ENCODE data around the gene AQR. TPM values are rescaled to one million over a fixed set of nuclear protein-coding genes. Genes with fewer than 3 reads are reported as not detected.

The AQR gene
- total and polyA plus RNA-seq, 2 donors from 2014 or later = 14.2 to 30.9 TPM

DNA sequence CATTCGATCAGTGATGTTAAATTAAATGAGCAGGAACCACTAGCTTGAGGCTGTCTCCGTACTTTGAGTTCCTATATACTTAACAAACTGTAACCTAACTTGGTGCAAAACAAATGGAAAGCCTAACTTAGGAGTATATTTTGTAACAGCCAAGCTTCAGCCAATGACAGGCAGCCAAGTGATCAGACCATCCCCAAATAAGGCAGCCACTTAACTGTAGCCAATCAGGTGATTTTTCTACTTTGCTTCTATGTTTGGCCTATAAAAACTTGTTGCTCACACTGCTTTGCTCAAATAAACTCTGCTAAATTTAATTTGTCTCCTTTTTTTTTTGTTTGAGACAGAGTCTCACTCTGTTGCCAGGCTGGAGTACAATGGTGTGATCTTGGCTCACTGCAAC is 37.9 kb upstream of the AQR start:
- Histone ChIP-seq H3K36me3 (ENCODE audit: control insufficient read depth in 2 of 3, insufficient read depth in 3 of 3, low read length in 3 of 3) (no peaks in the 10 kb centered on the region), H3K4me3 (ENCODE audit: low read length in 3 of 3) (no peak overlapping the region), H3K4me1 (ENCODE audit: control insufficient read depth in 2 of 3, insufficient read depth in 2 of 3, low read depth in 1 of 3, low read length in 3 of 3) (no peaks in the 10 kb centered on the region), H3K9ac (ENCODE audit: low read length in 3 of 3) (no peak overlapping the region), H3K27ac (ENCODE audit: low read depth in 2 of 2, low read length in 2 of 2) (no peak overlapping the region), H3K27me3 (ENCODE audit: control insufficient read depth, insufficient read depth, low read length) (no peaks in the 10 kb centered on the region), H3K9me3 (ENCODE audit: control insufficient read depth in 2 of 3, insufficient read depth in 1 of 3, low read length in 3 of 3) (no peaks in the 10 kb centered on the region)
- TF ChIP-seq, protein P1, sequence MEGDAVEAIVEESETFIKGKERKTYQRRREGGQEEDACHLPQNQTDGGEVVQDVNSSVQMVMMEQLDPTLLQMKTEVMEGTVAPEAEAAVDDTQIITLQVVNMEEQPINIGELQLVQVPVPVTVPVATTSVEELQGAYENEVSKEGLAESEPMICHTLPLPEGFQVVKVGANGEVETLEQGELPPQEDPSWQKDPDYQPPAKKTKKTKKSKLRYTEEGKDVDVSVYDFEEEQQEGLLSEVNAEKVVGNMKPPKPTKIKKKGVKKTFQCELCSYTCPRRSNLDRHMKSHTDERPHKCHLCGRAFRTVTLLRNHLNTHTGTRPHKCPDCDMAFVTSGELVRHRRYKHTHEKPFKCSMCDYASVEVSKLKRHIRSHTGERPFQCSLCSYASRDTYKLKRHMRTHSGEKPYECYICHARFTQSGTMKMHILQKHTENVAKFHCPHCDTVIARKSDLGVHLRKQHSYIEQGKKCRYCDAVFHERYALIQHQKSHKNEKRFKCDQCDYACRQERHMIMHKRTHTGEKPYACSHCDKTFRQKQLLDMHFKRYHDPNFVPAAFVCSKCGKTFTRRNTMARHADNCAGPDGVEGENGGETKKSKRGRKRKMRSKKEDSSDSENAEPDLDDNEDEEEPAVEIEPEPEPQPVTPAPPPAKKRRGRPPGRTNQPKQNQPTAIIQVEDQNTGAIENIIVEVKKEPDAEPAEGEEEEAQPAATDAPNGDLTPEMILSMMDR (IDR thresholded peaks at IDR 0.05; ENCODE audit: borderline replicate concordance, extremely low read depth, insufficient read depth) = no peak
- FAIRE-seq = no peak
- no peak for DNase-seq
- intact Hi-C loops (cut with DNase I) = no loop called here

DNA sequence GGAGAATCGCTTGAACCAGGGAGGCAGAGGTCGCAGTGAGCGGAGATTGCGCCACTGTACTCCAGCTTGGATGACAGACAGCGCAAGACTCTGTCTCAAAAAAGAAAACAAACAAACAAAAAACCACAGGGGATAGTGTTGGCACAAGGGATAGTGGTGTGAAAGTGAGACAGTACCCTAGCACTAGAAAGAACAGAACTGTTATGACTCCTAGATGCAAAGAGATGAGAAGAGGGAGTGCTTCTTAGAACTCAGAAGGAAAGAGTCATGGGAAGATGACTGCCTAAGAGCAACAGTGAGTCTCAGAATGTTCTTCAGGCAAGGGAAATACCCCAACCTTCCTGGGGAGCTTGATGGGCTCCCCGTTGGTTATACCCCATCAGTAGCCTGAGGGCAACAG is 36.4 kb upstream of the AQR start:
- Histone ChIP-seq H3K9me3 (ENCODE audit: control insufficient read depth in 2 of 3, insufficient read depth in 1 of 3, low read length in 3 of 3) (no peaks in the 10 kb centered on the region), H3K36me3 (ENCODE audit: control insufficient read depth in 2 of 3, insufficient read depth in 3 of 3, low read length in 3 of 3) (no peaks in the 10 kb centered on the region), H3K27me3 (ENCODE audit: control insufficient read depth, insufficient read depth, low read length) (no peaks in the 10 kb centered on the region), H3K4me3 (ENCODE audit: low read length in 3 of 3) (no peak overlapping the region), H3K27ac (ENCODE audit: low read depth in 2 of 2, low read length in 2 of 2) (no peak overlapping the region), H3K9ac (ENCODE audit: low read length in 3 of 3) (no peak overlapping the region), H3K4me1 (ENCODE audit: control insufficient read depth in 2 of 3, insufficient read depth in 2 of 3, low read depth in 1 of 3, low read length in 3 of 3) (no peaks in the 10 kb centered on the region)
- DNase-seq = no peak
- TF ChIP-seq, protein P1 (IDR thresholded peaks at IDR 0.05; ENCODE audit: borderline replicate concordance, extremely low read depth, insufficient read depth) = no peak
- intact Hi-C loops (cut with DNase I) = no loop called here
- FAIRE-seq = no peak

DNA sequence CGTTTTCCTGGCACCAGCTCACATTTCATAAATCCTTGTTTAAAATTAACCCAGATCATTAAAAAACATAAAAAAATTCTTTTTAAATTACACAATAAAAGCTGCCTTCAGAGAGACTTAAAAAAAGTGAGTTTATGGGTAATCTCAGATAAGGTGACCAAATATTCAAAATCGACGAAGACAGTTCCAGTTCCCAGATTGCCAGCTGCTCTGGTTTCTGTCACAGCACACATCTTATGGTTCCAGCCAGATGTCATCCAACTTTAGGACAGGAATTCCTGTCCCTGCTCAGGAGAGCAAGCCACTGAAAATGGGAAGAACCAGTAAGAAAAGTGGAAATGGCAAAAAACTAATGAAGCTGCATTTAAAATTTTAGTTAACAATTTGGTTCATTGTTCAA is 34.4 kb upstream of the AQR start:
- Histone ChIP-seq H3K9me3 (ENCODE audit: control insufficient read depth in 2 of 3, insufficient read depth in 1 of 3, low read length in 3 of 3) (no peaks in the 10 kb centered on the region), H3K27me3 (ENCODE audit: control insufficient read depth, insufficient read depth, low read length) (no peaks in the 10 kb centered on the region), H3K4me3 (ENCODE audit: low read length in 3 of 3) (no peak overlapping the region), H3K9ac (ENCODE audit: low read length in 3 of 3) (no peak overlapping the region), H3K36me3 (ENCODE audit: control insufficient read depth in 2 of 3, insufficient read depth in 3 of 3, low read length in 3 of 3) (no peaks in the 10 kb centered on the region), H3K27ac (ENCODE audit: low read depth in 2 of 2, low read length in 2 of 2) (no peak overlapping the region), H3K4me1 (ENCODE audit: control insufficient read depth in 2 of 3, insufficient read depth in 2 of 3, low read depth in 1 of 3, low read length in 3 of 3) (no peaks in the 10 kb centered on the region)
- no peak for DNase-seq
- intact Hi-C loops (cut with DNase I) = no loop called here
- TF ChIP-seq, protein P1 (IDR thresholded peaks at IDR 0.05; ENCODE audit: borderline replicate concordance, extremely low read depth, insufficient read depth) = no peak
- no peak for FAIRE-seq

DNA sequence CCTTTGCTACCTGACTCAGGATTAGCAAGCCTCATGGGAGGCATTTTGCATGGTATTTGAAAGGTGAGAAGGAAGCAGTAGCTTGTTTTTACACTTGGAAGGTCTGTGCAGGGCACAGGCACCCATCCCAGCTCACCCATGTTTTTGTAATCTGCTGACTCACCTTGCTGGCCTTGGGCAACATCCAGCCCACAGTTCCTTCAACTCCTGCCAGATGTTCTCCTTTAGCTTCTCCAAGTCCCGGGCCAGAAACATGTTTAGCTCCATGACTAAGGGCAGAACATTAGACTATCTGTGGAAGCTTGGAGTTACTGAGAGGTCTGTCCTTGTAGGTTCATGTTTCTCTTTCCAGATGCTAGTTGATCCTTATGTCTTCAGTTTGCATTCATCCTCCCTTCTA is 31.0 kb upstream of the AQR start:
- intact Hi-C loops (cut with DNase I) = no loop called here
- Histone ChIP-seq H3K4me3 (ENCODE audit: low read length in 3 of 3) (no peak overlapping the region), H3K9ac (ENCODE audit: low read length in 3 of 3) (no peak overlapping the region), H3K27me3 (ENCODE audit: control insufficient read depth, insufficient read depth, low read length) (no peaks in the 10 kb centered on the region), H3K9me3 (ENCODE audit: control insufficient read depth in 2 of 3, insufficient read depth in 1 of 3, low read length in 3 of 3) (no peaks in the 10 kb centered on the region), H3K27ac (ENCODE audit: low read depth in 2 of 2, low read length in 2 of 2) (no peak overlapping the region), H3K36me3 (ENCODE audit: control insufficient read depth in 2 of 3, insufficient read depth in 3 of 3, low read length in 3 of 3) (no peaks in the 10 kb centered on the region), H3K4me1 (ENCODE audit: control insufficient read depth in 2 of 3, insufficient read depth in 2 of 3, low read depth in 1 of 3, low read length in 3 of 3) (no peaks in the 10 kb centered on the region)
- DNase-seq (no peak), FAIRE-seq (no peak)
- TF ChIP-seq, protein P1 (IDR thresholded peaks at IDR 0.05; ENCODE audit: borderline replicate concordance, extremely low read depth, insufficient read depth) = no peak

All from kidney (tissue), 14 donors.